ENCODE results near the gene LRRC45.

LRRC45 gene

GRCh38 chr17:82008258-82008940 is 14.7 kb upstream of the LRRC45 start:
- DNase-seq = no peak

- no peak for DNase-seq
Measured at GRCh38 chr17:82008941-82009405, 14.1 kb upstream of the LRRC45 start.

GRCh38 chr17:82009413-82009812 is 13.7 kb upstream of the LRRC45 start:
- no peak for DNase-seq

GRCh38 chr17:82010575-82011525 is 12.3 kb upstream of the LRRC45 start:
- no peak for DNase-seq

- no peak for DNase-seq
Measured at GRCh38 chr17:82011617-82012187, 11.4 kb upstream of the LRRC45 start.

- DNase-seq = no peak
Measured at GRCh38 chr17:82012261-82012639, 10.9 kb upstream of the LRRC45 start.

GRCh38 chr17:82012640-82013295 is 10.3 kb upstream of the LRRC45 start:
- DNase-seq = no peak

GRCh38 chr17:82013341-82013740 is 9.8 kb upstream of the LRRC45 start:
- no peak for DNase-seq

GRCh38 chr17:82013772-82014321 is 9.3 kb upstream of the LRRC45 start:
- DNase-seq = no peak

DNA sequence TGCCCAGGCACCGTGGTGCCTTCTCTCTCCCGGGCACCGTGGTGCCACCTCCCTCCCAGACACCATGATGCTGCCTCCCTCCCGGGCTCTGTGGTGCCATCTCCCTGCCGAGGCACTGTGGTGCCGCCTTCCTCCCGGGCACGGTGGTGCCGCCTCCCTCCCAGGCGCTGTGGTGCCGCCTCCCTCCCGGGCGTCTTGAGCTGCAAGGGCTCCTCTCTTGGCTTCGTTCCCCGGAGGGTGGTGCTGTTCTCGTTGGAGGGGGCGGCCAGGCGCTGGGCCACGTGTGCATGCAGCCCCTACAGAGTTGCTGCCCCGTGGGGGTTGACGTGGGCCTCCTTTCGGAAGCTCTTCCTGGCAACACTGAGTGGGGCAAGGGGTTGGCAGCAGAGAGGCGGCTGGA is 8.7 kb upstream of the LRRC45 start:
- DNase-seq = no peak

GRCh38 chr17:82014971-82015310 is 8.2 kb upstream of the LRRC45 start:
- DNase-seq = no peak

DNA sequence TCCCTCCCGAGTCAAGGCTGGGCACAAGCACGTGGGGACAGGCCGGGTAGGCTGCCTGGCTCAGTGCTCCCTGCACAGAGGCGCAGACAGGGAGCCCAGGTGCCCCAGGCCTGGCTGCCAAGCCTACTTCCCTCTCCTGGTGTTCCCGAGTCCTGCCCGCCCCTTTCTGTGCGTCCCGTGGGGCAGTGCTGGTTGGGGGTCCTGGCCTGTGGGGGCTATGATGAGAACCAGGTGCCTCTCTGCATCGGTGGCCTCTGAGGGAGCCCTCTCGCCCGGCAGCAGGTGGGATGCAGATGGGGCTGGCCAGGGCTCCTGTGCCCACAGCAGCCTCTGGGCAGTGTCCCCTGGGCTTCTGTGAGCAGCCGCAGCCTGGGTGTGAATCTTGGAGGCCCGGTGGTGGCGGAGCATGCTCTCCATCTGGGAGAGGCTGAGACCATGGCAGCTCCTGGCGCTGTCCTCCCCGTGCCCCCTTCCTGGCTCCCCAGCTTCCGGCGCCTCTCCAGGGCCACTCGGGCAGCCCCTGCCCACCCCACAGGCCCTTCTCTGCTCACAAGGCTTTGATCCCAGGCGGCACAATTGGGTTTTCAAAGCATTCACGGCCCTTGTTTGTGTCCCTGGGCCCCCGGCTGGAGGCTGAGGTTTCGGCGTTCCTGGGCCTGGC is 7.7 kb upstream of the LRRC45 start:
- DNase-seq = no peak

DNA sequence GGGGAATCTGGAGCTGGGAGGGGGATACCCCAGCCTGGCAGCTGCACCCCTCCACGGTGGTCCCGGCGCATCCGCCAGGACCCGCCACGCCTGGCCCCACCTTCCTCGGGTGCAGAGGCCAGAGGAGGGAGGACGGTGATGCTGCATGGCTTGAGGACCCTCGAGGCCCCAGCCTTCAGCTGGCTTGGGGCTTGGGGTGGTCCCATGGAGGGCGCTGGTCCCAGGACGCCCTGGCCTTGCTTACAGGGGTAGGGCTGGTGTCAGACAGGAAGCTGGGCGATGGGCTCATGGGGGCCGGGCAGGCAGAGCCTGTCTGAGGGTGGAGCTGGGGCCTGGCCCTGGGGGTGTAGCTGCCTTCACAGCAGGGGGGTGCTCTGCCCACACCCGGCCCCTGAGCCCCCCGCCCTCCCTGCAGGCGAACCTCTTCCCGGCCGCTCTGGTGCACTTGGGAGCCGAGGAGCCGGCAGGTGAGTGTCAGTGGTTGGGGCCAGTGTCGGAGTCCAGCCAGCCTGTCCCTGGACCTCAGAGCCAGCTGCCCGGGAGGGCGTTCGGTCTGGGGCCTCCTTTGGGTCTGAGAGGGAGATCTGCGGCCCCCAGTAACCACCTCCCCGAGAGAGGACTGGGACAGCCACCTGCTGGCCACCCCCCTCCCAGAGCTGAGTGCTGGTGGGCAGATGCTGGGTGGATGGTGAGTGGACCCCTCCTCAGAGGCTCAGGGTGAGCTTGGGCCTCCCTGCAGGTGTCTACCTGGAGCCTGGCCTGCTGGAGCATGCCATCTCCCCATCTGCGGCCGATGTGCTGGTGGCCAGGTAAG is 6.8 kb upstream of the LRRC45 start:
- no peak for DNase-seq

- no peak for DNase-seq
Measured at GRCh38 chr17:82016875-82017459, 6.1 kb upstream of the LRRC45 start.

- DNase-seq = no peak
Measured at GRCh38 chr17:82017612-82018151, 5.4 kb upstream of the LRRC45 start.

GRCh38 chr17:82018152-82018988 is 4.7 kb upstream of the LRRC45 start:
- no peak for DNase-seq

DNA sequence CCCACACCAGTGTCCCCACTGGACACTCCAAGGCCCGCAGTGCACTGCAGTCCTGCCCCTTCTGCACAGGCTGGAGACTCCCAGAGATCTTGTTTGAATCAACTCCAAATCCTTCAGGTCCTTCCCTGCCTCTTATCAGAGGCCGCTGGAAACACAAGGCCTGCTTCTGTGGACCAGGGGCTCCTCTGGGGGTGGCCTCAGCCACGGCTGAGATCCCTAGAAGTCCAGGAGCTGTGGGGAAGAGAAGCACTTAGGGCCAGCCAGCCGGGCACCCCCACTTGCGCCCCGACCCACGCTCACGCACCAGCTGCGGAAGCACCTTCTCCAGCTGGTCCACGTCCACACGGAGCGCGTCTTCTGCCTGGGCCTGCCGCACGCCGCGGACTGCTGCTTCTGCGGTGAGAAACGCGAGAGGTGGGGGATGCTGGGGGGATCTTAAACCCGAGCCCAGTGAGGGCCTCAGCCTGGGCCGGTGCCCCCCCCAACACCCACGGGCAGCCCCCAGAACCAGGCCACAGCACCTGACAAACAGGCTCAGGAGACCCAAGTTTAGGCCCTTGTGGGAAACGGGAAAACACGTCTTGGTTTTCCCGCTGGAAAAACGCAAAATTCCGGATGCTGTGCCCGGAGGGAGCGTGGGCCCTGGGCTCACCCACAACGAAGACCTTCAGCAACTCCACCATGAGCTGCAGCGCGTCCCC is 4.0 kb upstream of the LRRC45 start:
- no peak for DNase-seq

GRCh38 chr17:82019690-82020571 is 3.2 kb upstream of the LRRC45 start:
- no peak for DNase-seq
